PFSK-1 (cell line): ENCODE data around the gene ATF6B.

ENCODE experiments used
- POLR2AphosphoS5 ChIP-seq: IDR thresholded peaks from 2 replicates; pipeline ENCODE4 v1.6.1; 2012; ENCODE audit warnings: low read depth, mild to moderate bottlenecking, control low read depth, low read length, moderate library complexity
- REST ChIP-seq, 2 experiments: IDR thresholded peaks; 2 replicates each; pipeline versions ENCODE4 v1.6.1 to v1.8.0; 2011 to 2012; ENCODE audit warnings: low read depth in 2 of 2, low read length in 2 of 2, control low read depth in 1 of 2, inconsistent platforms in 1 of 2, mild to moderate bottlenecking in 1 of 2, moderate library complexity in 1 of 2; ENCODE audit not compliant: insufficient read depth in 1 of 2
- SIN3A ChIP-seq: IDR thresholded peaks from 2 replicates; pipeline ENCODE4 v1.6.1; 2012; ENCODE audit warnings: mild to moderate bottlenecking, low read length, moderate library complexity, borderline replicate concordance; ENCODE audit not compliant: insufficient read depth

- TF ChIP-seq POLR2AphosphoS5 (no peak), SIN3A (no peak), REST (IDR thresholded peaks at IDR 0.05; ENCODE audit: insufficient read depth in 1 of 2, low read depth in 2 of 2, low read length in 2 of 2) (no peak)
Observed at GRCh38 chr6:32132110-32132509, 4.1 kb upstream of the ATF6B start.
